ENCODE measurements around the gene CCL26. TPM values are rescaled to one million over a fixed set of nuclear protein-coding genes. Genes with fewer than 3 reads are reported as not detected.

Gene CCL26
- total and polyA plus RNA-seq, 9 of the 15 experiments (the other 6 are each of a cell fraction or from before 2014, with no cell fraction given), result 2.3 to 26.8 (median 8.4) TPM

GRCh38 chr7:75740846-75741497 is 31.0 kb downstream of the CCL26 start (continued):
- TF ChIP-seq CXXC5 (CRISPR knock-in tag; IDR thresholded peaks at IDR 0.05) (peak; percentile 59; the same call in 1 of the 2 replicates), HDAC6 (IDR thresholded peaks at IDR 0.05; ENCODE audit: low read depth, low read length) (no peak), ZNF224 (CRISPR knock-in tag; IDR thresholded peaks at IDR 0.05) (no peak), FOXA3 (CRISPR knock-in tag; conservative IDR thresholded peaks at IDR 0.05 in 1 of 2, IDR thresholded peaks at IDR 0.05 in 1 of 2) (peak in 1 of 2 experiments; percentile 27; a peak in 1 of 4 replicates), RAD51 (IDR thresholded peaks at IDR 0.05; ENCODE audit: borderline replicate concordance, low read depth) (peak; percentile 59), ZNF717 (CRISPR knock-in tag; IDR thresholded peaks at IDR 0.05) (no peak), PURB (CRISPR knock-in tag; IDR thresholded peaks at IDR 0.05; ENCODE audit: low read depth) (no peak), ERF (CRISPR knock-in tag; IDR thresholded peaks at IDR 0.05) (no peak), HBP1 (CRISPR knock-in tag; IDR thresholded peaks at IDR 0.05) (0 out of 2 replicates have a peak, but pooled peaks have one; percentile 25), EP400 (IDR thresholded peaks at IDR 0.05) (peak; percentile 41; the same call in 1 of the 2 replicates), ESRRA (IDR thresholded peaks at IDR 0.05; ENCODE audit: borderline replicate concordance, low read depth) (peak; percentile 24; the same call in 1 of the 2 replicates), SREBF1 (IDR thresholded peaks at IDR 0.05; ENCODE audit: borderline replicate concordance, low read depth, low read length) (no peak), KDM1A (IDR thresholded peaks at IDR 0.05) (peak; percentile 49 to 61; a peak in 2 of 4 replicates), CREM (IDR thresholded peaks at IDR 0.05; ENCODE audit: low read depth) (peak; percentile 46), GTF2A2 (tag; IDR thresholded peaks at IDR 0.05) (no peak), ZNF79 (CRISPR knock-in tag; IDR thresholded peaks at IDR 0.05; ENCODE audit: low read depth) (no peak), SMARCA4 (IDR thresholded peaks at IDR 0.05) (peak; percentile 63), PRPF4 (IDR thresholded peaks at IDR 0.05; ENCODE audit: insufficient read depth, low read depth, low read length, poor library complexity, severe bottlenecking) (no peak), MITF (IDR thresholded peaks at IDR 0.05) (peak; percentile 63; the same call in 1 of the 2 replicates), SMC3 (conservative IDR thresholded peaks at IDR 0.05; ENCODE audit: insufficient read depth, low read depth, low read length) (no peak), NR4A1 (CRISPR knock-in tag; IDR thresholded peaks at IDR 0.05) (no peak), NR4A1 (tag; IDR thresholded peaks at IDR 0.05) (peak; percentile 68; the same call in 1 of the 2 replicates), ZNF140 (CRISPR knock-in tag; IDR thresholded peaks at IDR 0.05) (no peak), ARID3A (IDR thresholded peaks at IDR 0.05; ENCODE audit: borderline replicate concordance, low read depth, low read length) (no peak), JUND (IDR thresholded peaks at IDR 0.05; ENCODE audit: borderline replicate concordance, low read depth, low read length) (peak; percentile 56), JUND (tag; IDR thresholded peaks at IDR 0.05; ENCODE audit: borderline replicate concordance, low read depth, low read length) (no peak)
